Endodermal cell (in vitro differentiated cells): ENCODE results near the gene ENPP6. TPM values are rescaled to one million over a fixed set of nuclear protein-coding genes. Genes with fewer than 3 reads are reported as not detected.
A peak's percentile ranks its signal among the peaks of the same experiment; 100 is the strongest.

Experiments
- DNase-seq: peaks from one replicate; pipeline ENCODE4 v3.0.0-alpha.2; 2017
- H3K27ac ChIP-seq: 2 replicates; pipeline ENCODE4 v1.5.1; 2013; ENCODE audit warnings: mild to moderate bottlenecking, low read depth, low read length, moderate library complexity
- H3K27me3 ChIP-seq: 2 replicates; pipeline ENCODE4 v1.6.1; 2013; ENCODE audit warnings: mild to moderate bottlenecking, low read length, moderate library complexity; ENCODE audit not compliant: insufficient read depth, control insufficient read depth, poor library complexity, severe bottlenecking
- H3K36me3 ChIP-seq: 2 replicates; pipeline ENCODE4 v1.7.0; 2013; ENCODE audit warnings: mild to moderate bottlenecking, low read length, moderate library complexity; ENCODE audit not compliant: control insufficient read depth, insufficient read depth
- H3K4me1 ChIP-seq: one replicate; pipeline ENCODE4 v1.7.0; 2013; ENCODE audit warnings: low read length; ENCODE audit not compliant: control insufficient read depth, insufficient read depth
- H3K4me3 ChIP-seq: 2 replicates; pipeline ENCODE4 v1.5.1; 2013; ENCODE audit warnings: mild to moderate bottlenecking, low read length, moderate library complexity
- H3K9ac ChIP-seq: 2 replicates; pipeline ENCODE4 v1.6.1; 2013; ENCODE audit warnings: mild to moderate bottlenecking, low read length, moderate library complexity; ENCODE audit not compliant: poor library complexity, severe bottlenecking; ENCODE audit errors: extremely low read depth
- H3K9me3 ChIP-seq: 2 replicates; pipeline ENCODE4 v1.6.1; 2013; ENCODE audit warnings: mild to moderate bottlenecking, low read length, moderate library complexity; ENCODE audit not compliant: control insufficient read depth
- H3K27ac Mint-ChIP-seq: 2 replicates; pipeline ENCODE4 v1.8.0; 2020; ENCODE audit warnings: mixed read lengths
- H3K27me3 Mint-ChIP-seq: 2 replicates; pipeline ENCODE4 v1.8.0; 2021; ENCODE audit warnings: mild to moderate bottlenecking, mixed read lengths; ENCODE audit not compliant: insufficient read depth
- H3K36me3 Mint-ChIP-seq: 2 replicates; pipeline ENCODE4 v1.8.0; 2020; ENCODE audit warnings: low read depth, mixed read lengths
- H3K4me1 Mint-ChIP-seq: 2 replicates; pipeline ENCODE4 v1.8.0; 2020; ENCODE audit warnings: mixed read lengths
- H3K4me3 Mint-ChIP-seq: 2 replicates; pipeline ENCODE4 v1.8.0; 2020; ENCODE audit warnings: mild to moderate bottlenecking, moderate library complexity, mixed read lengths
- H3K9me3 Mint-ChIP-seq: 2 replicates; pipeline ENCODE4 v1.8.0; 2020; ENCODE audit warnings: mild to moderate bottlenecking, mixed read lengths
- WGBS, 2 experiments: methylation state at CpG; one replicate each; pipeline versions ENCODE4 v1.1.5 to v1.1.7; 2013; ENCODE audit warnings: missing lambda C conversion rate in 2 of 2, mixed read lengths in 1 of 2; ENCODE audit not compliant: insufficient coverage in 1 of 2, insufficient read length in 1 of 2; 5-methylcytosine and 5-hydroxymethylcytosine counted together
- total RNA-seq, 2 donors: library from RNA; stranded (reverse); fragmentation: NEBNext Ultra II Directional in 1 of 2; extraction: Animal tissue kit (Norgen Biotek cat#: 25700) in 1 of 2; gene quantifications; 2 replicates in 1 of 2; 3 replicates in 1 of 2; pipeline ENCODE4 v1.2.1, GENCODE V29; 2021
- TF ChIP-seq, protein P1 (sequence below): fragments of 200-600 bp; sonication (generic); conservative IDR thresholded peaks from 2 replicates; pipeline ENCODE4 v1.5.0; 2021; ENCODE audit warnings: antibody characterized with exemption, mild to moderate bottlenecking

The ENPP6 gene
- total RNA-seq, 2 donors from 2014 or later: 0.07 TPM; not detected in 1

GRCh38 chr4:184067931-184068554 lies 149.6 kb downstream of the ENPP6 start:
- H3K36me3 ChIP-seq: no peaks in the 10 kb centered on the region
- TF ChIP-seq, protein P1, sequence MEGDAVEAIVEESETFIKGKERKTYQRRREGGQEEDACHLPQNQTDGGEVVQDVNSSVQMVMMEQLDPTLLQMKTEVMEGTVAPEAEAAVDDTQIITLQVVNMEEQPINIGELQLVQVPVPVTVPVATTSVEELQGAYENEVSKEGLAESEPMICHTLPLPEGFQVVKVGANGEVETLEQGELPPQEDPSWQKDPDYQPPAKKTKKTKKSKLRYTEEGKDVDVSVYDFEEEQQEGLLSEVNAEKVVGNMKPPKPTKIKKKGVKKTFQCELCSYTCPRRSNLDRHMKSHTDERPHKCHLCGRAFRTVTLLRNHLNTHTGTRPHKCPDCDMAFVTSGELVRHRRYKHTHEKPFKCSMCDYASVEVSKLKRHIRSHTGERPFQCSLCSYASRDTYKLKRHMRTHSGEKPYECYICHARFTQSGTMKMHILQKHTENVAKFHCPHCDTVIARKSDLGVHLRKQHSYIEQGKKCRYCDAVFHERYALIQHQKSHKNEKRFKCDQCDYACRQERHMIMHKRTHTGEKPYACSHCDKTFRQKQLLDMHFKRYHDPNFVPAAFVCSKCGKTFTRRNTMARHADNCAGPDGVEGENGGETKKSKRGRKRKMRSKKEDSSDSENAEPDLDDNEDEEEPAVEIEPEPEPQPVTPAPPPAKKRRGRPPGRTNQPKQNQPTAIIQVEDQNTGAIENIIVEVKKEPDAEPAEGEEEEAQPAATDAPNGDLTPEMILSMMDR: peak; percentile 26
- H3K4me3 ChIP-seq: no peak overlapping the region
- Mint-ChIP-seq H3K36me3 (no peaks in the 10 kb centered on the region), H3K27ac (no peak overlapping the region), H3K9me3 (no peaks in the 10 kb centered on the region), H3K4me3 (no peak overlapping the region), H3K27me3 (peaks cover 1% of the 10 kb centered on the region), H3K4me1 (peaks cover 6% of the 10 kb centered on the region)
- no peak for DNase-seq
- no peak overlapping the region for H3K27ac ChIP-seq
- H3K27me3 ChIP-seq: no peaks in the 10 kb centered on the region
- WGBS, 2 experiments: 71 to 83% methylated on average over 5 to 9 of the region's 9 CpGs
- H3K9ac ChIP-seq: no peak overlapping the region
- no peaks in the 10 kb centered on the region for H3K9me3 ChIP-seq
- H3K4me1 ChIP-seq: no peaks in the 10 kb centered on the region

DNA sequence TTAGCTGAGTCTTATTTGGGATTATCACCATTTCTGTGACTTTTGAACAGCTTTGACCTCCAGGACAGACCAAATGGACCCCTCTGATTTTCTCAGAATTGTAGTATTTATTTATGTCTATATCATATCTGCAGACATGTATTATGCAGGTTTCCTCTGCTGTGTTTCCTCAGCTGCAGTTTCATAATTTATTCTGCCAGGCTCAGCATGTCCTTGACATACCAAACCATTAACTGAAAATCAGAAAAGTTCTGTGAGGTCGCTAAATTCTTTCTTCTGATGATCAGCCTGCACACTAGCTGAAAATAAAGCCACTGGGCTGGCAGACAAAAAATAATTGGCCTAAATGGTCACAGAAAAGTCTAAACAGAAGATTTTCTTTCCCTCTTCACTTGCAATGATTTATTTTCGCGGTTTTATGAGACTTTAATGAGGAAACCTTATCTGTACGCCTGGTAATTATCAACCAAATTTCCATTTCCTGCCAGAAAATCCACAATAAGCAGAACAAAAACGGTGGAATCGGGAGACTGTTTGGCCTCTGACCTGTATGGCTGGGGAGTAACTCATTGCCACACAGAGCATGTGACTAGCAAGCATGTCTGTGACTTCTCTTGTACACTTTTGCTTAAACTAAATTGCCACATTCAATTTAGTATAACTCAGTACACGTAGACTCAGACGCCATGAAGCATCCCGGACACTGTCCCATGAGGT lies 150.9 kb downstream of the ENPP6 start:
- Histone ChIP-seq H3K36me3 (no peaks in the 10 kb centered on the region), H3K4me1 (no peaks in the 10 kb centered on the region), H3K27ac (no peak overlapping the region), H3K9me3 (no peaks in the 10 kb centered on the region), H3K4me3 (no peak overlapping the region), H3K27me3 (no peaks in the 10 kb centered on the region), H3K9ac (no peak overlapping the region)
- 94 to 96% methylated on average over 7 to 9 of the region's 9 CpGs for WGBS, 2 experiments
- TF ChIP-seq, protein P1: no peak
- Mint-ChIP-seq H3K27ac (no peak overlapping the region), H3K9me3 (no peaks in the 10 kb centered on the region), H3K27me3 (peaks cover 1% of the 10 kb centered on the region), H3K4me1 (peaks cover 6% of the 10 kb centered on the region), H3K36me3 (no peaks in the 10 kb centered on the region), H3K4me3 (no peak overlapping the region)
- no peak for DNase-seq

- Mint-ChIP-seq H3K4me1 (peaks cover 6% of the 10 kb centered on the region), H3K36me3 (no peaks in the 10 kb centered on the region), H3K27me3 (peaks cover 1% of the 10 kb centered on the region), H3K4me3 (no peak overlapping the region), H3K9me3 (no peaks in the 10 kb centered on the region), H3K27ac (no peak overlapping the region)
- TF ChIP-seq, protein P1: no peak
- H3K4me1 ChIP-seq: no peaks in the 10 kb centered on the region
- H3K9ac ChIP-seq: no peak overlapping the region
- no peaks in the 10 kb centered on the region for H3K27me3 ChIP-seq
- H3K27ac ChIP-seq: no peak overlapping the region
- no peaks in the 10 kb centered on the region for H3K9me3 ChIP-seq
- H3K36me3 ChIP-seq: no peaks in the 10 kb centered on the region
- WGBS, 2 experiments: 85 to 93% methylated on average over 2 to 5 of the region's 5 CpGs
- H3K4me3 ChIP-seq: no peak overlapping the region
- DNase-seq: no peak
Measured at GRCh38 chr4:184064877-184065276, 152.8 kb downstream of the ENPP6 start.
